HG03439 (cell line): ENCODE results near the gene NUMBL.
"Not testable (repeated sequence)": the region's sequence is repeated elsewhere in the genome, so short reads cannot be mapped to it uniquely, and the experiment has no call there.

ENCODE experiments used
- ATAC-seq: cut with Tn5 transposase; IDR thresholded peaks from one replicate; pipeline ENCODE4 v1.9.1; 2021; ENCODE audit warnings: mild to moderate bottlenecking, moderate library complexity; ENCODE audit not compliant: unreplicated experiment

Gene NUMBL

GRCh38 chr19:40632311-40633036, 58.0 kb downstream of the NUMBL start:
- no peak for ATAC-seq

- no peak for ATAC-seq
Measured at GRCh38 chr19:40630571-40631160, 59.8 kb downstream of the NUMBL start.

- no peak for ATAC-seq
Measured at GRCh38 chr19:40629346-40629745, 61.1 kb downstream of the NUMBL start.

- no peak for ATAC-seq
Measured at GRCh38 chr19:40627486-40628279, 62.8 kb downstream of the NUMBL start.

GRCh38 chr19:40626918-40627317, 63.5 kb downstream of the NUMBL start:
- no peak for ATAC-seq

GRCh38 chr19:40625406-40626120, 64.9 kb downstream of the NUMBL start:
- no peak for ATAC-seq

- not testable (repeated sequence) for ATAC-seq
Measured at GRCh38 chr19:40624369-40625153, 65.9 kb downstream of the NUMBL start.

- no peak for ATAC-seq
Measured at GRCh38 chr19:40623403-40624251, 66.8 kb downstream of the NUMBL start.

- ATAC-seq, result no peak
Measured at GRCh38 chr19:40622773-40623075, 67.7 kb downstream of the NUMBL start.

- ATAC-seq, result no peak
Measured at GRCh38 chr19:40621966-40622772, 68.3 kb downstream of the NUMBL start.

- no peak for ATAC-seq
Measured at GRCh38 chr19:40621283-40621682, 69.2 kb downstream of the NUMBL start.

GRCh38 chr19:40620161-40620485, 70.3 kb downstream of the NUMBL start:
- ATAC-seq, result no peak

- ATAC-seq, result no peak
Measured at GRCh38 chr19:40619333-40620160, 70.9 kb downstream of the NUMBL start.

- no peak for ATAC-seq
Measured at GRCh38 chr19:40617961-40618360, 72.5 kb downstream of the NUMBL start.

GRCh38 chr19:40616941-40617340, 73.5 kb downstream of the NUMBL start:
- no peak for ATAC-seq

GRCh38 chr19:40616178-40616577, 74.3 kb downstream of the NUMBL start:
- ATAC-seq, result no peak
